Measurements from ENCODE around the gene CSTB.

CSTB gene

DNA sequence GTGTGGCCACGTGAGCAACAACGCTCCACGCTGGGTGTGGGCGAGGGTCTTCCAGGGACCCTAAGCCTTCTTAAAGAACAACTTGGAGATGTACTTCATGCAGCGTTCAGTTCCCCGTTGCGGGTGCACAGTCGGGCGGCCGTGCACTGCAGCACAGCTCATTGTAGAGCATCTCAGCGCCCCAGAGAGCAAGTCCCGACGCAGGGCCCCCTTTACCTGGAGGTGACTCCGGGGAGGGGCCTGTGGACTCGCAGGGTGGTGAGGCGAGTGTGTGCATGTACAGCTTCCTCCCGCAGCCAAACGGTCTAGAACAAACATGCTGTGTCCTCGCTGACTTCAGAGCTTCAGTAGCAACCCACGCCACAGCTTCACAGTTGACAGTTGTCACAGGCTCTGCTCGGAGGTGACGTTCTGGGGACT lies 32.7 kb upstream of the CSTB start:
- H3K9me3 ChIP-seq (ENCODE audit: insufficient read depth, low read depth, low read length): no peaks in the 10 kb centered on the region
- H2AFZ ChIP-seq (ENCODE audit: low read length): no peak overlapping the region
- H3K79me2 ChIP-seq (ENCODE audit: insufficient read depth, low read length): no peaks in the 10 kb centered on the region
- no peak overlapping the region for H3K9ac ChIP-seq (ENCODE audit: low read depth, low read length, poor library complexity, severe bottlenecking)
- H3K36me3 ChIP-seq (ENCODE audit: insufficient read depth, low read length): peaks cover 4% of the 10 kb centered on the region; the same call in 1 of the 2 replicates
- H3K4me1 ChIP-seq (ENCODE audit: insufficient read depth, low read length, poor library complexity, severe bottlenecking): peaks cover 3% of the 10 kb centered on the region
- TF ChIP-seq, protein P1, sequence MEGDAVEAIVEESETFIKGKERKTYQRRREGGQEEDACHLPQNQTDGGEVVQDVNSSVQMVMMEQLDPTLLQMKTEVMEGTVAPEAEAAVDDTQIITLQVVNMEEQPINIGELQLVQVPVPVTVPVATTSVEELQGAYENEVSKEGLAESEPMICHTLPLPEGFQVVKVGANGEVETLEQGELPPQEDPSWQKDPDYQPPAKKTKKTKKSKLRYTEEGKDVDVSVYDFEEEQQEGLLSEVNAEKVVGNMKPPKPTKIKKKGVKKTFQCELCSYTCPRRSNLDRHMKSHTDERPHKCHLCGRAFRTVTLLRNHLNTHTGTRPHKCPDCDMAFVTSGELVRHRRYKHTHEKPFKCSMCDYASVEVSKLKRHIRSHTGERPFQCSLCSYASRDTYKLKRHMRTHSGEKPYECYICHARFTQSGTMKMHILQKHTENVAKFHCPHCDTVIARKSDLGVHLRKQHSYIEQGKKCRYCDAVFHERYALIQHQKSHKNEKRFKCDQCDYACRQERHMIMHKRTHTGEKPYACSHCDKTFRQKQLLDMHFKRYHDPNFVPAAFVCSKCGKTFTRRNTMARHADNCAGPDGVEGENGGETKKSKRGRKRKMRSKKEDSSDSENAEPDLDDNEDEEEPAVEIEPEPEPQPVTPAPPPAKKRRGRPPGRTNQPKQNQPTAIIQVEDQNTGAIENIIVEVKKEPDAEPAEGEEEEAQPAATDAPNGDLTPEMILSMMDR (conservative IDR thresholded peaks at IDR 0.05; ENCODE audit: low read length): no peak
- TF ChIP-seq EZH2phosphoT487 (IDR thresholded peaks at IDR 0.05; ENCODE audit: borderline replicate concordance): no peak
- H3K9me2 ChIP-seq (replicated peaks; ENCODE audit: low read depth, low read length): no peaks in the 10 kb centered on the region
- H3K27me3 ChIP-seq (ENCODE audit: insufficient read depth, low read length, poor library complexity, severe bottlenecking): no peaks in the 10 kb centered on the region
- no peak overlapping the region for H3K4me2 ChIP-seq (ENCODE audit: low read depth, low read length, poor library complexity, severe bottlenecking)
- no peaks in the 10 kb centered on the region for H4K20me1 ChIP-seq (ENCODE audit: insufficient read depth, low read length, poor library complexity, severe bottlenecking)
- H3K4me3 ChIP-seq (ENCODE audit: low read length, poor library complexity, severe bottlenecking): no peak overlapping the region
- no peaks in the 10 kb centered on the region for H3F3A ChIP-seq (ENCODE audit: low read depth)

DNA sequence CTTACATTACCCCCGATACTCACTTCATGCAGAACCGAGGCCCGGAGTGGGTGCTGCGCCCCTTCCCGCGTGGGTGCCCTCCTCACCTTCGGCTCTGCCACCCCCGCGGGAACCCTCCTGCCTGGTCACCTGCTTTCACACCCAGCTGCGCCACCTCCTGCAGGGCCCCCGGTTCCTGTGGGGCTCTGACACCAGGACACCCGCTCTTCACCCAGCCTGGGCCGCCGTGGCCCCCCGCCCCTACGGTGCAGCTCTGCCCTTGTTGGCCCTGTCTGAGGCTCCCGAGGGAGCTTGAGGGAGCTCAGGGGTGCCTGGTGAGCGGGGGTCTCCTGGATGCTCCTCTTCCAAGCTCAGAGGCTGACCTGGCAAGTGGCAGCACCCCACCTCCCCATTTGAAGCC lies 32.3 kb upstream of the CSTB start:
- Histone ChIP-seq H3K4me1 (ENCODE audit: insufficient read depth, low read length, poor library complexity, severe bottlenecking) (peaks cover 3% of the 10 kb centered on the region), H3K79me2 (ENCODE audit: insufficient read depth, low read length) (no peaks in the 10 kb centered on the region), H3K9me2 (replicated peaks; ENCODE audit: low read depth, low read length) (no peaks in the 10 kb centered on the region), H4K20me1 (ENCODE audit: insufficient read depth, low read length, poor library complexity, severe bottlenecking) (no peaks in the 10 kb centered on the region), H3K9me3 (ENCODE audit: insufficient read depth, low read depth, low read length) (no peaks in the 10 kb centered on the region), H2AFZ (ENCODE audit: low read length) (no peak overlapping the region), H3K27me3 (ENCODE audit: insufficient read depth, low read length, poor library complexity, severe bottlenecking) (no peaks in the 10 kb centered on the region), H3K4me3 (ENCODE audit: low read length, poor library complexity, severe bottlenecking) (no peak overlapping the region), H3K36me3 (ENCODE audit: insufficient read depth, low read length) (peaks cover 8% of the 10 kb centered on the region; the same call in 1 of the 2 replicates), H3K9ac (ENCODE audit: low read depth, low read length, poor library complexity, severe bottlenecking) (no peak overlapping the region), H3F3A (ENCODE audit: low read depth) (no peaks in the 10 kb centered on the region), H3K4me2 (ENCODE audit: low read depth, low read length, poor library complexity, severe bottlenecking) (no peak overlapping the region)
- TF ChIP-seq EZH2phosphoT487 (IDR thresholded peaks at IDR 0.05; ENCODE audit: borderline replicate concordance): no peak
- TF ChIP-seq, protein P1 (conservative IDR thresholded peaks at IDR 0.05; ENCODE audit: low read length): no peak

DNA sequence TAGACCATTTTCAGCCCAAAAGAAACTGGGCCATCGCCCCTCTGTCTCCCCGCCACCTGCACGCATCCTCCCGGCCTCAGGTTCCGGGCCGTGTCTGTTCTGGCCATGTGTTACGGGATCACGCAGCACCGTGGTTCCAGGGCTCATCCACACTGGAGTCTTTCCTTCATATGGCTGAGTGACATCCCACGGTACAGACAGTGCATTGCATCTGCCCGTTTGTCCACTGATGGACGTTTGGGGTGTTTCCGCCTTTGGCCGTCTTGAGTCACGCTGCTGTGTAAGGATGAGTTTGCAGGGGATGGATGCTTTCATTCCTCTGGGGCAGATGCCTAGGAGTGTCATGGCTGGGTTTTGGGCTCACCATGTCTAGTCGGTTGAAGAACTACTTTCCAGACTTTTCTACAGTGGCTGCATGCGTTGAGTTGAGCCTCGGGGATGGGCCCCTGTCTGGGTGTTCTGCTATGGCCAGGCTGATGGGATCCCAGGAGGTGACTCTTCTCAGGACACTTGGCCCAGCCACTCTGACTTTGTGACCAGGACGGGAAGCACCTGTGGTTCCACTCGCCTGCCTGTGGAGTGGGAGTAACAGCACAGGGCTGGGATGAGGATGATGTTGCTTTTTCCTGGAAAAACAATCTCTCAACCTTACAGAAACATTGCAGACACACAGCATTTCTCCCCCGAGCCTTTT lies 30.1 kb upstream of the CSTB start:
- Histone ChIP-seq H3K9me3 (ENCODE audit: insufficient read depth, low read depth, low read length) (no peaks in the 10 kb centered on the region), H3K4me2 (ENCODE audit: low read depth, low read length, poor library complexity, severe bottlenecking) (no peak overlapping the region), H3K79me2 (ENCODE audit: insufficient read depth, low read length) (no peaks in the 10 kb centered on the region), H3F3A (ENCODE audit: low read depth) (no peaks in the 10 kb centered on the region), H3K27me3 (ENCODE audit: insufficient read depth, low read length, poor library complexity, severe bottlenecking) (no peaks in the 10 kb centered on the region), H4K20me1 (ENCODE audit: insufficient read depth, low read length, poor library complexity, severe bottlenecking) (no peaks in the 10 kb centered on the region), H3K4me3 (ENCODE audit: low read length, poor library complexity, severe bottlenecking) (no peak overlapping the region), H3K9me2 (replicated peaks; ENCODE audit: low read depth, low read length) (no peaks in the 10 kb centered on the region), H2AFZ (ENCODE audit: low read length) (no peak overlapping the region), H3K4me1 (ENCODE audit: insufficient read depth, low read length, poor library complexity, severe bottlenecking) (peaks cover 3% of the 10 kb centered on the region), H3K9ac (ENCODE audit: low read depth, low read length, poor library complexity, severe bottlenecking) (no peak overlapping the region), H3K36me3 (ENCODE audit: insufficient read depth, low read length) (peaks cover 29% of the 10 kb centered on the region; the same call in 1 of the 2 replicates)
- TF ChIP-seq, protein P1 (conservative IDR thresholded peaks at IDR 0.05; ENCODE audit: low read length): no peak
- TF ChIP-seq EZH2phosphoT487 (IDR thresholded peaks at IDR 0.05; ENCODE audit: borderline replicate concordance): no peak

All from Loucy (cell line).